ENCODE results near the gene GFPT2.

Gene GFPT2

GRCh38 chr5:180395540-180396274 is 42.6 kb upstream of the GFPT2 start:
- ChIA-PET POLR2A (no interaction called here), CTCF (interaction anchor here (0.7 kb wide), 1 partner anchor 450 kb away, joined by 3 read pairs; no protein-coding TSS in a partner anchor)
- TF ChIP-seq PRDM4 (tag by site-specific recombination; IDR thresholded peaks at IDR 0.05) (no peak), ZNF335 (tag by site-specific recombination; conservative IDR thresholded peaks at IDR 0.05) (no peak)
- Histone ChIP-seq H3K4me1 (ENCODE audit: control insufficient read depth, insufficient read depth, low read length) (no peaks in the 10 kb centered on the region), H3K4me3 (ENCODE audit: low read depth, low read length) (no peak overlapping the region), H3K9me3 (ENCODE audit: control insufficient read depth, insufficient read depth, low read depth, low read length) (no peaks in the 10 kb centered on the region), H3K36me3 (ENCODE audit: control insufficient read depth in 2 of 2, insufficient read depth in 1 of 2, low read length in 2 of 2) (no peaks in the 10 kb centered on the region), H3K27ac (ENCODE audit: extremely low read depth, low read depth, low read length) (no peak overlapping the region)

GRCh38 chr5:180394031-180394636 is 41.0 kb upstream of the GFPT2 start:
- TF ChIP-seq ZNF274 (IDR thresholded peaks at IDR 0.05; ENCODE audit: low read length), result no peak
- TF ChIP-seq ZNF274 (tag by site-specific recombination; IDR thresholded peaks at IDR 0.05; ENCODE audit: borderline replicate concordance), result no peak
- TF ChIP-seq ZNF138 (tag by site-specific recombination; IDR thresholded peaks at IDR 0.05; ENCODE audit: borderline replicate concordance), result no peak
- no peak for TF ChIP-seq ZNF449 (tag by site-specific recombination; IDR thresholded peaks at IDR 0.05)
- TF ChIP-seq KLF7 (tag by site-specific recombination; IDR thresholded peaks at IDR 0.05; ENCODE audit: borderline replicate concordance), result no peak
- TF ChIP-seq OSR2 (tag by site-specific recombination; IDR thresholded peaks at IDR 0.05), result no peak
- no peak for TF ChIP-seq SP3 (tag by site-specific recombination; IDR thresholded peaks at IDR 0.05)
- TF ChIP-seq BCL11B (tag by site-specific recombination; IDR thresholded peaks at IDR 0.05; ENCODE audit: low read depth), result no peak
- TF ChIP-seq ZSCAN18 (tag by site-specific recombination; IDR thresholded peaks at IDR 0.05), result no peak
- TF ChIP-seq EGR2 (tag by site-specific recombination; IDR thresholded peaks at IDR 0.05; ENCODE audit: low read depth), result no peak
- TF ChIP-seq ZNF560 (tag by site-specific recombination; IDR thresholded peaks at IDR 0.05; ENCODE audit: borderline replicate concordance), result no peak
- no peak for TF ChIP-seq ZNF391 (tag by site-specific recombination; IDR thresholded peaks at IDR 0.05; ENCODE audit: borderline replicate concordance, low read depth)
- TF ChIP-seq ZNF645 (tag by site-specific recombination; IDR thresholded peaks at IDR 0.05), result no peak
- no peak for TF ChIP-seq ZNF112 (tag by site-specific recombination; IDR thresholded peaks at IDR 0.05)
- no peaks in the 10 kb centered on the region for H3K36me3 ChIP-seq (ENCODE audit: control insufficient read depth in 2 of 2, insufficient read depth in 1 of 2, low read length in 2 of 2)
- no peak overlapping the region for H3K27ac ChIP-seq (ENCODE audit: extremely low read depth, low read depth, low read length)
- POLR2A ChIA-PET, result no interaction called here
- H3K9me3 ChIP-seq (ENCODE audit: control insufficient read depth, insufficient read depth, low read depth, low read length), result no peaks in the 10 kb centered on the region
- no peak overlapping the region for H3K4me3 ChIP-seq (ENCODE audit: low read depth, low read length)
- CTCF ChIA-PET, result no interaction called here
- no peaks in the 10 kb centered on the region for H3K4me1 ChIP-seq (ENCODE audit: control insufficient read depth, insufficient read depth, low read length)

Measured in HEK293 (cell line).